ENCODE measurements around the gene GAS7. TPM values are rescaled to one million over a fixed set of nuclear protein-coding genes. Genes with fewer than 3 reads are reported as not detected.

The GAS7 gene
- total RNA-seq, 1 experiment from 2014 or later, result 12.3 TPM

DNA sequence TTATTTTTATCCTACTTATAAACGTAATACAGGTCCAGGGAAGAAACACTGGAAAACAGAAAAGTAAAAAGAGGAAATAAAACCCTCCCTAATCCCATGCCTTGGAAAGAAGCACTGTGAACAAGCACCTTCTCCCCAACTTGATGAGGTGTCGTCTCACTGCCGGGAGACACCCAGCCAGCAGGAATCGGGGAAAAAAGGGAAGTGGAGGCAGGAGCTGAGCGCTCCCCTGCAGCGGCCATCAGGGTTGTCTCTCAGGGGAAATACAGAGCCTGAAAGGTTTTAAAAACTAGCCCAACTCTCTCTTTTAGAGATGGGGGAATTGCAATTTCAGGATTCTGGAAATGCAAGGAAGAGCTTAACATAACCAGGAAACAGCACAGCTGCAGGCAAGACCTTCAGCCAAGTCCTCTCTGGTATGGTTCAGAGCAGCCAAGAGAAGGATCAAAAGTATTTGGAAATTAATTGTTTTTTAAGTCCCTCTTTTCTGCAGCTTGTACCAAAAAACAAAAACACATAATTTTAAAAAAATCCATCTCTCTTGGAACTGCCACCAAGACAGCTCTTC lies 197.0 kb downstream of the GAS7 start:
- ChIA-PET CTCF (interaction anchor here (0.9 kb wide), 1 partner anchor 19 kb away, joined by 3 read pairs; no protein-coding TSS in a partner anchor), POLR2A (no interaction called here)
- no peaks in the 10 kb centered on the region for H3K27me3 Mint-ChIP-seq (ENCODE audit: low read depth)
- no peak overlapping the region for H3K27ac Mint-ChIP-seq
- no peak overlapping the region for H3K4me3 Mint-ChIP-seq
- peaks cover 9% of the 10 kb centered on the region for H3K4me1 Mint-ChIP-seq
- H3K9me3 Mint-ChIP-seq, result no peaks in the 10 kb centered on the region
- TF ChIP-seq SP1 (CRISPR knock-in tag; conservative IDR thresholded peaks at IDR 0.05) (no peak), ZNF121 (CRISPR knock-in tag; IDR thresholded peaks at IDR 0.05) (no peak), SMAD3 (CRISPR knock-in tag; IDR thresholded peaks at IDR 0.05; ENCODE audit: borderline replicate concordance) (no peak), TEAD4 (CRISPR knock-in tag; IDR thresholded peaks at IDR 0.05) (no peak), MXD4 (CRISPR knock-in tag; IDR thresholded peaks at IDR 0.05; ENCODE audit: borderline replicate concordance) (no peak), KAT7 (CRISPR knock-in tag; IDR thresholded peaks at IDR 0.05; ENCODE audit: borderline replicate concordance) (no peak), EMX1 (CRISPR knock-in tag; IDR thresholded peaks at IDR 0.05) (no peak), FOXJ3 (CRISPR knock-in tag; IDR thresholded peaks at IDR 0.05; ENCODE audit: borderline replicate concordance) (no peak)
- TF ChIP-seq, protein P1, sequence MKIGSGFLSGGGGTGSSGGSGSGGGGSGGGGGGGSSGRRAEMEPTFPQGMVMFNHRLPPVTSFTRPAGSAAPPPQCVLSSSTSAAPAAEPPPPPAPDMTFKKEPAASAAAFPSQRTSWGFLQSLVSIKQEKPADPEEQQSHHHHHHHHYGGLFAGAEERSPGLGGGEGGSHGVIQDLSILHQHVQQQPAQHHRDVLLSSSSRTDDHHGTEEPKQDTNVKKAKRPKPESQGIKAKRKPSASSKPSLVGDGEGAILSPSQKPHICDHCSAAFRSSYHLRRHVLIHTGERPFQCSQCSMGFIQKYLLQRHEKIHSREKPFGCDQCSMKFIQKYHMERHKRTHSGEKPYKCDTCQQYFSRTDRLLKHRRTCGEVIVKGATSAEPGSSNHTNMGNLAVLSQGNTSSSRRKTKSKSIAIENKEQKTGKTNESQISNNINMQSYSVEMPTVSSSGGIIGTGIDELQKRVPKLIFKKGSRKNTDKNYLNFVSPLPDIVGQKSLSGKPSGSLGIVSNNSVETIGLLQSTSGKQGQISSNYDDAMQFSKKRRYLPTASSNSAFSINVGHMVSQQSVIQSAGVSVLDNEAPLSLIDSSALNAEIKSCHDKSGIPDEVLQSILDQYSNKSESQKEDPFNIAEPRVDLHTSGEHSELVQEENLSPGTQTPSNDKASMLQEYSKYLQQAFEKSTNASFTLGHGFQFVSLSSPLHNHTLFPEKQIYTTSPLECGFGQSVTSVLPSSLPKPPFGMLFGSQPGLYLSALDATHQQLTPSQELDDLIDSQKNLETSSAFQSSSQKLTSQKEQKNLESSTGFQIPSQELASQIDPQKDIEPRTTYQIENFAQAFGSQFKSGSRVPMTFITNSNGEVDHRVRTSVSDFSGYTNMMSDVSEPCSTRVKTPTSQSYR (CRISPR knock-in tag; IDR thresholded peaks at IDR 0.05), result no peak
- TF ChIP-seq, protein P2, sequence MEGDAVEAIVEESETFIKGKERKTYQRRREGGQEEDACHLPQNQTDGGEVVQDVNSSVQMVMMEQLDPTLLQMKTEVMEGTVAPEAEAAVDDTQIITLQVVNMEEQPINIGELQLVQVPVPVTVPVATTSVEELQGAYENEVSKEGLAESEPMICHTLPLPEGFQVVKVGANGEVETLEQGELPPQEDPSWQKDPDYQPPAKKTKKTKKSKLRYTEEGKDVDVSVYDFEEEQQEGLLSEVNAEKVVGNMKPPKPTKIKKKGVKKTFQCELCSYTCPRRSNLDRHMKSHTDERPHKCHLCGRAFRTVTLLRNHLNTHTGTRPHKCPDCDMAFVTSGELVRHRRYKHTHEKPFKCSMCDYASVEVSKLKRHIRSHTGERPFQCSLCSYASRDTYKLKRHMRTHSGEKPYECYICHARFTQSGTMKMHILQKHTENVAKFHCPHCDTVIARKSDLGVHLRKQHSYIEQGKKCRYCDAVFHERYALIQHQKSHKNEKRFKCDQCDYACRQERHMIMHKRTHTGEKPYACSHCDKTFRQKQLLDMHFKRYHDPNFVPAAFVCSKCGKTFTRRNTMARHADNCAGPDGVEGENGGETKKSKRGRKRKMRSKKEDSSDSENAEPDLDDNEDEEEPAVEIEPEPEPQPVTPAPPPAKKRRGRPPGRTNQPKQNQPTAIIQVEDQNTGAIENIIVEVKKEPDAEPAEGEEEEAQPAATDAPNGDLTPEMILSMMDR (IDR thresholded peaks at IDR 0.05), result no peak
- TF ChIP-seq, protein P3, sequence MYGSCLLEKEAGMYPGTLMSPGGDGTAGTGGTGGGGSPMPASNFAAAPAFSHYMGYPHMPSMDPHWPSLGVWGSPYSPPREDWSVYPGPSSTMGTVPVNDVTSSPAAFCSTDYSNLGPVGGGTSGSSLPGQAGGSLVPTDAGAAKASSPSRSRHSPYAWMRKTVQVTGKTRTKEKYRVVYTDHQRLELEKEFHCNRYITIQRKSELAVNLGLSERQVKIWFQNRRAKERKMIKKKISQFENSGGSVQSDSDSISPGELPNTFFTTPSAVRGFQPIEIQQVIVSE (CRISPR knock-in tag; IDR thresholded peaks at IDR 0.05; ENCODE audit: borderline replicate concordance), result no peak
- no peaks in the 10 kb centered on the region for H3K36me3 Mint-ChIP-seq
- DNase-seq (ENCODE audit: low spot score) (no peak), ATAC-seq (no peak)

DNA sequence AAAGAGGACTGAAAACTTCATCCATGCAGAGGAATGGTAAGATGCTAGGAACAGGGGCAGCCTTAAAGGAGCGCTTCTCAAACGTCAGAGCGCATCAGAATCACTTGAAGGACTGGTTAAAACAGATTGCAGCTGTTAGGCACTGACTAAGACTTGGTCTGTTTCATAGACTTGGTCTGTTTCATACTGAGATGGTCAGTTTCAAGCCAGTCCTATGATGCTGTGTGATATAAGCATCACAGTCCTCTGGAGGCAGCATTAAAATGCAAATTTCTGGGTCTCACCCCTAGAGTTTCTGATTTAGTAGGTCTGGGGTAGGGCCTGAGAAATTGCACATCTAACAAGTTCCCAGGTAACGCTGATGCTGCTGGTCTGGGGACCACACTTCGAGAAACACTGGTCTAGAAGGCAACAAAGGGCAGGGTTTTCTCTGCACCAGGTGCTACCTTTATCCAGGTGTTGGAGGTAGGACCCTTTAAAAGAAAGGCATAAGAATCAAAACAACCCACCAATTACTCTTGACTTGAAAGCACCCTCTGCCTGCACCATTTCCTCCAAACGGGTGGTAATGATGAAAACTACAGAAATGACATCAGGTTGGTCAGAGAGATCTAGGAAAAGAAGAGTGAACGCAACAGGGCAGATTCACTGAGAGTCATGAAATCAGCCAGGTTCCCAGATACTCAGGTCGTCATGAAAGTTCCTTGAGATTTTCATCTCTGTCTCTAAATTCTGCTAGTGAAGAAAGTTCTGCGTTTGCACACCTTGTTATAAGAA lies 198.3 kb downstream of the GAS7 start:
- CTCF ChIA-PET, result no interaction called here
- Mint-ChIP-seq H3K4me3 (no peak overlapping the region), H3K27me3 (ENCODE audit: low read depth) (no peaks in the 10 kb centered on the region), H3K4me1 (peaks cover 9% of the 10 kb centered on the region), H3K9me3 (no peaks in the 10 kb centered on the region), H3K36me3 (no peaks in the 10 kb centered on the region), H3K27ac (no peak overlapping the region)
- no peak for TF ChIP-seq ELF4 (CRISPR knock-in tag; IDR thresholded peaks at IDR 0.05; ENCODE audit: low read depth)
- TF ChIP-seq, protein P2 (IDR thresholded peaks at IDR 0.05), result no peak
- ATAC-seq, result no peak
- POLR2A ChIA-PET, result no interaction called here
- no peak for DNase-seq (ENCODE audit: low spot score)

- no peak for ATAC-seq
- CTCF ChIA-PET, result interaction anchor here (1.2 kb wide), 1 partner anchor 11 kb away, joined by 4 read pairs; no protein-coding TSS in a partner anchor
- TF ChIP-seq TEAD4 (CRISPR knock-in tag; IDR thresholded peaks at IDR 0.05), result no peak
- no peak for TF ChIP-seq SOX15 (CRISPR knock-in tag; IDR thresholded peaks at IDR 0.05)
- TF ChIP-seq, protein P4, sequence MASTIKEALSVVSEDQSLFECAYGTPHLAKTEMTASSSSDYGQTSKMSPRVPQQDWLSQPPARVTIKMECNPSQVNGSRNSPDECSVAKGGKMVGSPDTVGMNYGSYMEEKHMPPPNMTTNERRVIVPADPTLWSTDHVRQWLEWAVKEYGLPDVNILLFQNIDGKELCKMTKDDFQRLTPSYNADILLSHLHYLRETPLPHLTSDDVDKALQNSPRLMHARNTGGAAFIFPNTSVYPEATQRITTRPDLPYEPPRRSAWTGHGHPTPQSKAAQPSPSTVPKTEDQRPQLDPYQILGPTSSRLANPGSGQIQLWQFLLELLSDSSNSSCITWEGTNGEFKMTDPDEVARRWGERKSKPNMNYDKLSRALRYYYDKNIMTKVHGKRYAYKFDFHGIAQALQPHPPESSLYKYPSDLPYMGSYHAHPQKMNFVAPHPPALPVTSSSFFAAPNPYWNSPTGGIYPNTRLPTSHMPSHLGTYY (CRISPR knock-in tag; IDR thresholded peaks at IDR 0.05), result no peak
- TF ChIP-seq ZBTB21 (CRISPR knock-in tag; IDR thresholded peaks at IDR 0.05; ENCODE audit: borderline replicate concordance), result no peak
- no peak for TF ChIP-seq STAT6 (CRISPR knock-in tag; conservative IDR thresholded peaks at IDR 0.05; ENCODE audit: low read depth)
- TF ChIP-seq, protein P5, sequence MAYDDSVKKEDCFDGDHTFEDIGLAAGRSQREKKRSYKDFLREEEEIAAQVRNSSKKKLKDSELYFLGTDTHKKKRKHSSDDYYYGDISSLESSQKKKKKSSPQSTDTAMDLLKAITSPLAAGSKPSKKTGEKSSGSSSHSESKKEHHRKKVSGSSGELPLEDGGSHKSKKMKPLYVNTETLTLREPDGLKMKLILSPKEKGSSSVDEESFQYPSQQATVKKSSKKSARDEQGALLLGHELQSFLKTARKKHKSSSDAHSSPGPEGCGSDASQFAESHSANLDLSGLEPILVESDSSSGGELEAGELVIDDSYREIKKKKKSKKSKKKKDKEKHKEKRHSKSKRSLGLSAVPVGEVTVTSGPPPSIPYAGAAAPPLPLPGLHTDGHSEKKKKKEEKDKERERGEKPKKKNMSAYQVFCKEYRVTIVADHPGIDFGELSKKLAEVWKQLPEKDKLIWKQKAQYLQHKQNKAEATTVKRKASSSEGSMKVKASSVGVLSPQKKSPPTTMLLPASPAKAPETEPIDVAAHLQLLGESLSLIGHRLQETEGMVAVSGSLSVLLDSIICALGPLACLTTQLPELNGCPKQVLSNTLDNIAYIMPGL (CRISPR knock-in tag; IDR thresholded peaks at IDR 0.05), result no peak
Measured at GRCh38 chr17:9998060-9998459, 200.3 kb downstream of the GAS7 start.

More at GRCh38 chr17:9998060-9998459, 200.3 kb downstream of the GAS7 start:
- Mint-ChIP-seq H3K9me3 (no peaks in the 10 kb centered on the region), H3K4me3 (no peak overlapping the region), H3K27me3 (ENCODE audit: low read depth) (no peaks in the 10 kb centered on the region), H3K27ac (no peak overlapping the region), H3K36me3 (no peaks in the 10 kb centered on the region), H3K4me1 (peaks cover 9% of the 10 kb centered on the region)
- no peak for DNase-seq (ENCODE audit: low spot score)
- POLR2A ChIA-PET, result no interaction called here

Measured in WTC11 (cell line).